Posterior vena cava (tissue), 2 donors: ENCODE results near the gene RAB27B. TPM values are rescaled to one million over a fixed set of nuclear protein-coding genes. Genes with fewer than 3 reads are reported as not detected.
A peak's percentile ranks its signal among the peaks of the same experiment; 100 is the strongest.
"Not testable (repeated sequence)": the region's sequence is repeated elsewhere in the genome, so short reads cannot be mapped to it uniquely, and the experiment has no call there.

Source experiments
- DNase-seq: peaks from one replicate; pipeline ENCODE4 v3.0.0-alpha.2; 2020; ENCODE audit warnings: low spot score
- intact Hi-C, 2 donors: fragments of 100-400 bp; cut with DNase I; formaldehyde crosslinking; loops; one replicate each; pipeline versions ENCODE4 v1.14.1 to v1.14.2; 2022 to 2023
- long read RNA-seq, 2 donors: library from polyadenylated mRNA; unstranded; transcript quantifications; one replicate each; pipeline ENCODE4 v2.0.0, GENCODE V29; 2020 to 2021
- total RNA-seq, 2 donors: library from RNA; stranded (reverse); fragmentation: NEBNext Ultra II Directional; extraction: Animal tissue kit (Norgen Biotek cat#: 25700); gene quantifications; one replicate each; pipeline ENCODE4 v1.2.1, GENCODE V29; 2021
- donor health status: DM: yes; HTN: yes; CAD: no.
- donor health status: DM: yes; HTN: yes; CAD: no.

The RAB27B gene, protein sequence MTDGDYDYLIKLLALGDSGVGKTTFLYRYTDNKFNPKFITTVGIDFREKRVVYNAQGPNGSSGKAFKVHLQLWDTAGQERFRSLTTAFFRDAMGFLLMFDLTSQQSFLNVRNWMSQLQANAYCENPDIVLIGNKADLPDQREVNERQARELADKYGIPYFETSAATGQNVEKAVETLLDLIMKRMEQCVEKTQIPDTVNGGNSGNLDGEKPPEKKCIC
- total RNA-seq, result 1 to 10 TPM in 1 of 2 donors, under 1 TPM in 1; 0.33 to 1.2 TPM
- long read RNA-seq, donor 1, result 0 reads
- long read RNA-seq, donor 2, partial matches to known transcripts, result 2 of 2 reads
- long read RNA-seq, donor 2, other reads (novel, unspliced or antisense), result 0 of 2 reads

DNA sequence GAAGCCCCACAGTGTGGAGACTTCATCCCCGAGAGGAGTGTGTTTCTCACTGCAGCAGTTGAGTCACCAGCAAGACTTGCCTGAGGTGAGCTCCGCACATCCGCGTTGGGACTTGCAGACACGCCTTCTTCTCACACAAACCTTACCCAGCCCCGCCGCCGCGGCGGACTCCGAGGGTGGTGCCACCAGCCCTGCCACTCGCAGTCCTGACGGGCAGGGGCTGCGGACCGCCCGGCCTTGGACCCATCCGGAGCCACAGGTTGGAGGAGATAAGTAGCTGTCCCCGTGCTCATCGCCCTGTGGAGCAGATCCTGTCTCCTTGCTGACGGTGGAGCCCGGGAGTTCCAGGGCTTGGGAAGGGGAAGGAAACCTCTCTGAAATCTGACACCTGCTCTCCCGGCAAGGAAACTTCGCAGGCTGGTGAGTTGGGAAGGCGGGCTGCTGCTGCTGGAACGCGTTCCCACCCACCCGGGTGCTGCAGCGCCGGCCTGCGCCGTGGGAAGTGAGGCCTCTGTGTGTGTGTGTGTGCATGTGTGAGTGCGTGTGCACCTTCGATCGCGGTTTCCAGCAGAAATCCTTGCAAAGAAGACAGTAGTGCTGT is at the start of gene RAB27B:
RAB27B (plus strand) TSS at position 197 of the 601 bp plus-strand sequence. CDS start 49,109 bp downstream, outside the sequence.
- intact Hi-C loops, result no loop called here
- peak; percentile 89 for DNase-seq

DNA sequence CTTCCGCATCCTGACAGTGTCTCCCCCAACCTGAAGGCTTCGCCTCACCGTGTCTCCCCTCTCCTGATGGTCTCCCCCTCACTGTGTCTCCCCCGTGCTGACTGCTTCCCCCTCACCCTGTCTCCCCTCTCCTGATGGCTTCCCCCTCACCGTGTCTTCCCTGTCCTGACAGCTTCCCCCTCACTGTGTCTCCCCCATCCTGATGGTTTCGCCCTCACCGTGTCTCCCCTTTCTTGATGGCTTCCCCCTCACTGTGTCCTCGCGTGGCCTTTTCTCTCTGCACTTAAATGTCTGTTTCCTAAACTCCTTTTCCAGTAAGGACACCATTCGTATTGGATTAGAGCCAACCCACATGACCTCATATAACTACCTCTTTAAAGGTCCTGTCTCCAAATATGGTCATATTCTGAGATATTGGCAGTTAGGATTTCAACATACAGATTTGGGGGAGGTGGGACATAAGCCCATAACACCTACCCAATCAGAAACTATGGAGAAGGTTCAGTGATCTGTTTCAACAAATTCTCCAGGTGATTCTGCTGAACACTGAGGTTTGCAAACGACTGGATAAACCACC is 47.9 kb upstream of the RAB27B start:
- DNase-seq, result no peak
- intact Hi-C loops, result loop anchor here in 1 of 2 donors (1.0 kb wide), 1 partner anchor 21 kb away; no protein-coding TSS in a partner anchor

DNA sequence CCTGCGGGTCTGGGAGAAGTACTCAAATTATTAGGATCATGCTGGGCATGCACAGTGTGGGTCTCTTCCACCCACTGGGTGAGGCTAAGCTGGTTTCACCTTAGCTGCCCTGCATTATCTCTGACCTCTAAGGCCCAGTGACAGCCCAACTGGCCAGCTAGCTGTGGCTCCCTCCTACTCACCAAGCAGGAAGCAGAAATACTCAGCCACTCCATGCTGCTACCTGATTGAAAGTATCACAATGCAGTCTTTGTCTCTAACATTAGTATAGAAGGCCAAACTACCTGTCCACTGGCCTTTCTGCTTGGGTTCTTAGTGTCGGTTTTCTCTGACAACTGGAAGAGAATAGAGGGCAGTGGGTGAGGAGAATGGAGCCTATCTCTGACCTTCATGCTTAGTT is 47.3 kb upstream of the RAB27B start:
- DNase-seq, result no peak
- intact Hi-C loops, result loop anchor here in 1 of 2 donors (1.0 kb wide), 1 partner anchor 22 kb away; no protein-coding TSS in a partner anchor

DNA sequence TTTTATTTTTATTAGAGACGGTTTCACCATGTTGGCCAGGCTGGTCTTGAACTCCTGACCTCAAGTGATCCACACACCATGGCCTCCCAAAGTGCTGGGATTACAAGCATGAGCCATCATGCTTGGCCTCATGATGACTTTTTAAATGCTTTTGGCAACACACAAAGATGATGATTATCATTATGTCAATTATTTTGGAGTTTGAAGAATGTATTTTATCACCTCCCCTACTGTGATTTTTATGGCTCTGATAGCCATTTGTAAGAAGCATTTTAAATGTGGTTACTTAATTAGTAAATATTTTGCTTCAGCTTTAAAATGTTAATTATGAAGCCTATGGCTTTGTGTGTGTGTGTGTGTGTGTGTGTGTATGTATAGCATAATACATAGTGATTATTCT is 45.1 kb upstream of the RAB27B start:
- intact Hi-C loops, result no loop called here
- no peak for DNase-seq

DNA sequence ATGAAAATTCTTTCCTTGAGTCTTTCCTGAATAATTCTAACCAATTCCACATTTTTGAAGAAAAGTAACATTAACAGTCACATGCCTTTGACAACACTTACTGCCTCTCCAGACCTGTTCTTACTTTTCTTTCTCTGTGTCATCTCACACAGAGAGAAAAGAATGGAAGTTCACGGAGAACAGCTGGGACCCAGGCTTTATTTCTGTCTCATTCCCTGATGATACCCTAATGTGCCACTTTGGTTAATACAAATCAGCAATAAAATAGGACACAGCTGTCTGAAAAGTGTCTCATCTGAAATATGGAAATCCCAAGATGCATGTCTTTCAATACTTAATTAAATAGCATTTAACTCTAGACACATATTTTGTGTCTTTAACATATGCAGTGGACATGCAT is 42.1 kb upstream of the RAB27B start:
- no peak for DNase-seq
- intact Hi-C loops, result no loop called here

DNA sequence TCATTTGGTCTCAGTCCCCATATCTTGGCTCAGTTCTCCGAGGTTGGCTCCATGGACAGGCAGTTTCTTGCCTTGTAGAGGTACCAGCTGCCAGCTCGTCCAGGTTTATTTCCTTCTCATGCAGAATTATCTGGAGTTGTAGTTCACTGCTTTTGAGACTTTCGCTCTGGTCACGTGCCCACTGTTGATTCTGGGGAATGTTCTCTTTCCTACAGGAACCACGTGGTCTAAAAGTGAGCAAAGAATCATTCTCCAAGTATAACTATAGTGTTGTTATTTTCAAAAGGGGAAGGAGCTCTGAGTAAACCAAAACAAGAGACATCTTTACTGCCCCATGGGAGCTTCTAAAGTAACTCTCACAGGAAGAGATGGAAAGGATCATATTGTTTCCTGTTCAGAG is 41.2 kb upstream of the RAB27B start:
- no peak for DNase-seq
- intact Hi-C loops, result no loop called here

DNA sequence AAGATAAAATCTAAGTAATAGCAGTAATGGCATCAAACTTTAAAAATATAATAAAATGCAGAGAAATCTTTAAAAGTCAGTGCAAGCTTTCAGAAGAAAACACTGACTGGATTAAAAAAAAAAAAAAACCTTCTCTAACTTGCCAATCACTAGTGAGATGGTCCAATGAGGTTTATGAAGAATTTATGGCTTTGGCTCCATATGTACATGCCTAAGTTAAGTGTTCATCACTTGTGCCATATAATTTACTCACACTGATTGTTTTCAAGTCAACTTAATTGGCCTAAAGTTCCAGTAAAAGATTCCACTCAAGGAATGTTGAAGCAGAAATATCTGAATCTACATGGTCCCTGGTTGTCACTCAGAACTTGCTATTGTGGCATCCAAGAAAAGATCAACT is 40.7 kb upstream of the RAB27B start:
- DNase-seq, result no peak
- intact Hi-C loops, result no loop called here

DNA sequence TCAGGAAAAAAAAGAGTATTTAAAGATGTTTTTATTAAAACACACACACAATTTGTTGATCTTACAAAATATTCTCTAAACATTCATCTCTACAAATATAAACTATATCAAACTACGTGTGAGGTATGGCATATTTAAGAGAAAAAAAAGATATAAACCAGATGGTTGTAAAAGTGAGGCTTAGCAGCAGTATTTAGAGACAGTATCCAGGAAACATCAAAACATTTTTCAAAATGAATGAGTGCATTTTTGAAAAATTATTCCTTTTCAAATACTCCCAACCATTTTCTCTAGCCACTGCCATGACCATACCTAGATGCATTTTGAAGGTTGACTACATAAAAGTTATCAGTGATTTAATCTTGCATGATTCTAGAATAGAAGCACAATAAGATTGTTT is 38.2 kb upstream of the RAB27B start:
- DNase-seq, result no peak
- intact Hi-C loops, result no loop called here

DNA sequence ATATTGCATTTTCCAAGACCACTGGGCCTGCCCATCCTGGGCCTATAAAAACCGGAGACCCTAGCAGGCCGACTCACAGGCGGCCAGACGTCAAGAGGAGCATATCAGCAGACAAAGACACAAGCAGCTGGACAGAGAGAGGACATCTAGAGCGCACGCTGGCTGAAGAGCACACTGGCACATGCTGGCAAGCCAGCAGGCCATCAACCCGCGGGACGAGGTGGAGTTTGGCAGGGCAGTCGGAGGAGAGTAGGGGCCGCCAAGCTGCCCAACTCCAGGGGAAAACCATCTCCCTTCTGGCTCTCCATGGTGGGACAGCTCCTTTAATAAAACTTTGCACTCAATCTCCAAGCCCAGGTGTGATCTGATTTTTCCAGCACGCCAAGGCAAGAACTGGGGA is 36.6 kb upstream of the RAB27B start:
- intact Hi-C loops, result no loop called here
- no peak for DNase-seq

DNA sequence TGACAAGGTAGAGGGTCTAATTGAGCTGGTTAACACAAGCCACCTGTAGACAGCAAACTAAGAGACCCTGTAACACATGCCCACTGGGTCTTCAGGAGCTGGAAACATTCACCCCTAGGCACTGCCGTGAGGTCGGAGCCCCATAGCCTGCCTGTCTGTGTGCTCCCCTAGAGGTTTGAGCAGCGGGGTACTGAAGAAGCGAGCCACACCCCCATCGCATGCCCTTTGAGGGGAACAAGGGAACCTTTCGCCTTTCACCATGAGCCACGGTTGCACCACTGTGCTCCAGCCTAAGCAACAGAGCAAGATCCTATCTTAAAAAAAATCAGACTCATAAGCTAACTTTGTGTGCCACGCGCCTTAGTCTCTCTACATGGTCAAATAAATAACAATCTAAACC is 36.2 kb upstream of the RAB27B start:
- intact Hi-C loops, result no loop called here
- no peak for DNase-seq

DNA sequence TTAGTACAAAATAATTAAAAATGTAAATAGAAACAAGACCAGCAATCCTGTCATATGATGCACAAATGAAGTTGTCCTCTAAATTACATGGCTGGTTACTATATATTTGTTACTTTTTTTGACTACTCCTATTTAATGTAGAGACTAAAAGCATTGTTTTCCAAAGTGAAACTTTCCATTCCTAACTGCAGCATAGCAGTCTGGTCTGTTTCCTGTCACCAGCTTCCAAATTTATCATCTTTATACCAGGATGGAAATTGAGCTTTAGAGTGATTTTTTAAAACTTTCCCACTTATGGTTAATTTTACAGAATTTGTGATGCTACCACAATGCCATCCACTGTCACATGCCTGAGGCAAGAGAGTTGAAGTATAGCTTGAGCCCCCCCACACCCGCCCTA is 33.5 kb upstream of the RAB27B start:
- intact Hi-C loops, result no loop called here
- no peak for DNase-seq

DNA sequence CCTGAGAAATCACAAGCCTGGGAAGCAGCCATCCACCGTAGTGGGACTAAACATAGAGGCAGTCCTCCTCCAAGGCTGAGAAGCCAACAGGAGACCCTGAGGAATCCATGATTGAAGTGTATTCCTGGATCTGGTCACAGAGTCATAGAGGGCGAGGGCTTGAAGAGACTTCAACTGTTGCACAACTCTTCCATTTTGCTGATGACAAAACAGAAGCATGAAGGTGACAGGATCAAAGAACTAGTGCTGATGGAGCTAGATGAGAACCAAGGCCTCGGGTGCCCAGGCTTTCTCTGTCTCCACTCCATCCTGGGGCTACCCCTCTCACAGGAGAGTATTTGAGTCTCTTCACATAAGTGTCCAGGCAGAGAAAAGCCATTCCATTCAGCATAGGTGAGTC is 30.1 kb upstream of the RAB27B start:
- intact Hi-C loops, result no loop called here
- no peak for DNase-seq

DNA sequence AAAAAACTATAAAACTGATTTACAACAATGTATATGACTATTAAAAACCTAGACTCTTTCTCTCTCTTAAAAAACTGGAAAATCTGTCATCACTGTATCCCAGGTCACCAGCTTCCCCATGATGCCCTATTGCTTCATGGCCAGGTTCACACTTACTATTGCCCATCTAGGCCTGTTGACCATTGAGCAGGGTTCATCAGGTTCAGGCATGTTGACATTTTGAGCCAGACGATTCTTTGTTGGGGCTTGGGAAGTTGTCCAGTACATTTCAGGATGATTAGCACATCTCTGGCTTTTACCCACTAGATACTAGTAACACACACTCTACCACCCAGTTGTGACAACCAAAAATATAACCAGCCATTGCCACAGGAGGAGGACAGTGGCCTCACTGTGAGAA is 26.9 kb upstream of the RAB27B start:
- intact Hi-C loops, result no loop called here
- DNase-seq, result no peak

DNA sequence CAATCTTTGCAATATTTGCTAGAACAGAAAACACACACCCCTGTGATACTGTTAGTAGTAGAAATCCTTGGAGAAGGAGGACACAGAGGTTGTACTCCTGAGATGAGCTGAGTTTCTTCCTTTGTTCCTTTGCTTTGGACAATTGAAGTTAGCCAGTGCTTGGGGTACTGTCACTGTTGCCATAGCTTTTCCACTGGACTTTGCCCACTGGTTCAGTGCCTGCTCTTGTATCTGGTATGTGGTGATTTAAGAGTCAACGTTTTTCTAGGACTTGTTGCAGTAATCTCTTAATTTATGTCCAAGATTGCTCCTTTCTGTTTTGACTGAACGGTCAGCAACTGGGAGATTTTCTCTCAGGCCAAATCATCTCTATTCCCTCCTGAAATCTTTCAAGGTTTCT is 26.1 kb upstream of the RAB27B start:
- intact Hi-C loops, result no loop called here
- DNase-seq, result no peak

DNA sequence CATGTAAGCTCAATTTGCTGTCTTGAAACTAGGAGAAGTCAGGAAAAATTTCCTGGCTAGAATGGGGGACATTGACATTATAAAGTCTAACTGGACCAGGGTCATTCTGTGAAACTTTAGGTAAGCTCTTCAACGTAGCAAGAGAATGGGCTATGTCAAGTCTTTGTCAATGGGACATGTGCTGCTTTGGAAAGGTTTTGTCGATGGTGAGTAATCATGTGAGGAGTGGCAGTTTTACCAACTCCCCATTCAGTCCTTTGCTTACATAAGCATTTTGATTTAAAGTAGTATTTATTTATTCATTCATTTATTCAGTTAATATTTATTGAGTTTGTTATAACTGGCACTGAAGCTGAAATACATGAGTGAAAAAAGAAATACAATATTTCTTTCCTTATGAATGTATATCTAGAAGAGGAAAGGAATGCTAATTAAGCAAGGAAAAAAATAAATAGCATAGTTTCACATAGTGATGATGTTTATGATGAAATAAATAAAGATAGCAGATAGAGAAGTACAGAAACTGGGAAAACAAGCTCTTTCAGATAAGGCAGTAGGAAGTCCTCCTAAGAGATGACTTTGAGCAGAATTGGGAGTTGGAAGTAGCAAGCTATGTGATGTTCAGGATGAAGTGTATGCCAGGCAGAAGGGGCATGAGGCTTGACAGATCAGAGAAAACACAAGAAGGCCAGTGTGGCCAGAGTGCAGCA is 25.4 kb upstream of the RAB27B start:
- intact Hi-C loops, result no loop called here
- no peak for DNase-seq

DNA sequence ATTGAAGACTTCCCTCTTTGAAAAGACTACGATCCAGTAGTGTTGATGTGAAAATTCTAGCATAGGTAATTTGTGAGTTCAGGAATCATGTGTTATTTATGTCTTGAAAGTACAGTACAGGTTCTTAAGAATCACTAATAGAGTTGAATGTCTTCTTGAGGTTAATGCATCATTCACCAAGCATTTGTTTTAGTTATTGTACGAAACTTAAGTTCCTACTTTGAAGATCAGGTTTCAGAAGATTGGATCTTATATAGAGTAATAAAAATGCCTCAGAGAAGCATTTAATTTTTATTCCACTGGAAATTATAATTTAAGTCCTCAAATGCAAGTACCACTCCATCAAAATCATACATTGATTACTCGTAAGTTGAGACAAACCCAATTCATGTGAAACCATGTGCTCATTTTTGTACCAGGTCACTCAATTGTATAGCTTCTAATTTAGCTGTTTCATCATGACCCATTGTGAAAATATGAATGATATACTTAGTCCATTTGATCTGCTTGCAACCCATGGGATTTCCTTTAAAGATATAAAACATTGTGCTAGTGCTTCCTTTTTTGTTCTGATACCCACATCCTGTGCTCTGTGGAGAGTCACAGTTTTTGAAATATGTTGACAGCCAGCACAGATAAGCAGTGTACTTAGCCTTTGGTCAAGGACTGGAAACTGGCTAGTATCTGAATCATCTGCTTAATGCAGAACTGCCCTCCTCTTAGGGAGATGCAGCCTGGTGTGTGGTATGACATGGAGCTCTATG is 22.5 kb upstream of the RAB27B start:
- intact Hi-C loops, result no loop called here
- DNase-seq, result no peak

DNA sequence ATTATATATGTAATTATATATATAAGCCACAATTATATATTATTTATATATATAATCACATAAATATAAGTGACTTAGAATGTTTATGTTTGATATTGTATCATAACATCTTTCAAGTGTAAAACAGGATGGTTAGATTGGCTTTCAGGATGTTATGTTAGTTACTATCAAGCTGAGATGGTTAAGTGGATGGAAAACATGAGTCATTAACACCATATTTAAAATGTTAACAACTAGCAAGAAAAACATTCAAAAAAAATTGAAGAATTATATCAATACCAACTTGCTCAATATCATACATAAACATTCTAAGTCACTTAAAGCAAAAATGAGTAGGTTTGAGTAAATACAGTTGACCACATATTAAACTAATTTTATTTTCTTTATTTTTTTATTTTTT is 21.8 kb upstream of the RAB27B start:
- intact Hi-C loops, result no loop called here
- DNase-seq, result no peak

DNA sequence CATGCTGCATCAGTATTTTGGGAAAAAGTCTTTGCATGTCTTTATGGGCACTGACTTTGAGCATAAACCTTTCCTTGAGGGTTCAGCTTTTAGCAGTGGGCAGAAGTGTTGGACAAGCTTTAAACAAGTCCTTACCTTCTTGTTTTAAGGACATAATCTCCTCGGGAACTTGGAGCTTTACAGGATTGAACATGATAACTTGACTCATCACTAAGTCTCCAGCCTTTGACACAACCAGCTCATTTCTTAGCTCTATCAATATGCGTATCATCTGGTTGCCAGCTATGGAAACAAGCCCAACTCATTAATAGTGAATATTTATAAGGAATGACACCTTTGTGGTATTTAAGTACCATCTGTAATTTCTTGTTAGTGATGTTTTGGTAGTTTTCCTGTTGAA is 21.0 kb upstream of the RAB27B start:
- no peak for DNase-seq
- intact Hi-C loops, result no loop called here

DNA sequence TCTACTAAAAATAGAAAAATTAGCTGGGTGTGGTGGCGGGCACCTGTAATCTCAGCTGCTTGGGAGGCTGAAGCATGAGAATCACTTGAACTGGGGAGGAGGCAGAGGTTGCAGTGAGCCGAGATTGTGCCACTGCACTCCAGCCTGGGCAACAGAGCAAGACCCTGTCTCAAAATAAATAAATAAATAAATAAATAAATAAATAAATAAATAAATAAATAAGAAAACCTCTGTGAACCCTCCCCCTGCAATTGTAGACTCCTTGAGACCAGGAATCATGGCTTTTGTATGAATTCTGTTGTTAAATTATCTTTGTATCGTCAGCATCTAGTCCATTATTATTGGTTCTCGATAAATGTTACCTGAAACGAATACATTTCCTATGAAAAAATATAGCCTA is 17.6 kb upstream of the RAB27B start:
- DNase-seq, intact Hi-C loops: not testable (repeated sequence)

DNA sequence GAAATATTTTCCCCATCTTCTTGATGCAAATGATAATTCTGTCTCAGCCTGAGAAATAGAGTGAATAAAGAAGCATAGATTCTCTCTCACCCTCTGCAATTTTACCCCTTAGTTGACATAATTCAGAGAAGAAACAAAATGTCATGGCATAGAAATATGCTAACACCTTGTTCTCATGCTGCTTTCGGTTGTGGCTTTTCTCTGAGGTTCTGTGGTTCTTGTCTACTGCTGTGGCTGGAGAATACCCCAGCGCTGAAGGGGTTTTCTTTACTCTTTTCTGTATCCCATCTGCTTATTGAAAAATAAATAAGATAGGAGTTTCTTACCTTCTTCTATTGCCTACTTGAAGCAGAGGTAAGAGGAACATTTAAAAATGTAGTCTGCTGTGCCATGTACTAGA is 15.4 kb upstream of the RAB27B start:
- intact Hi-C loops, result no loop called here
- no peak for DNase-seq
